ENCODE results near the gene GMDS. TPM values are rescaled to one million over a fixed set of nuclear protein-coding genes. Genes with fewer than 3 reads are reported as not detected.
A peak's percentile ranks its signal among the peaks of the same experiment; 100 is the strongest.

GMDS gene
- total RNA-seq, 1 experiment from 2014 or later = 27.6 TPM

GRCh38 chr6:1613346-1613687 is 632.1 kb downstream of the GMDS start:
- Histone ChIP-seq H3K23ac (ENCODE audit: insufficient read length, low read depth, low read length) (no peak overlapping the region), H4K5ac (ENCODE audit: insufficient read length, low read depth, low read length) (no peak overlapping the region), H3K79me2 (ENCODE audit: insufficient read depth, low read length) (no peaks in the 10 kb centered on the region), H3K18ac (ENCODE audit: insufficient read length, low read depth, low read length) (no peak overlapping the region), H3K9me3 (ENCODE audit: control insufficient read depth, low read depth, low read length) (no peaks in the 10 kb centered on the region), H2BK5ac (ENCODE audit: insufficient read length, low read length) (no peak overlapping the region), H2BK12ac (ENCODE audit: insufficient read length, low read depth, low read length) (no peak overlapping the region), H3K27ac (ENCODE audit: insufficient read length, low read depth, low read length) (no peak overlapping the region), H3K56ac (ENCODE audit: insufficient read length, low read depth, low read length) (no peak overlapping the region), H2BK120ac (ENCODE audit: low read depth, low read length, poor library complexity, severe bottlenecking) (no peak overlapping the region), H3K4ac (ENCODE audit: low read depth, low read length) (no peak overlapping the region), H3K79me1 (ENCODE audit: insufficient read depth, low read depth, low read length, poor library complexity, severe bottlenecking) (no peaks in the 10 kb centered on the region), H4K91ac (ENCODE audit: insufficient read length, low read depth, low read length) (no peak overlapping the region), H2AFZ (ENCODE audit: low read length) (no peak overlapping the region), H3T11ph (ENCODE audit: low read length) (no peak overlapping the region), H3K27me3 (ENCODE audit: insufficient read depth, low read length) (peaks cover 77% of the 10 kb centered on the region), H4K20me1 (ENCODE audit: control insufficient read depth, insufficient read depth, insufficient read length) (no peaks in the 10 kb centered on the region), H2BK15ac (ENCODE audit: low read depth, low read length) (no peak overlapping the region), H2AK5ac (ENCODE audit: insufficient read length, low read length) (no peak overlapping the region), H2BK20ac (ENCODE audit: low read depth, low read length, poor library complexity, severe bottlenecking) (no peak overlapping the region), H4K8ac (replicated peaks; ENCODE audit: insufficient read length, low read depth, low read length) (no peak overlapping the region), H3K9ac (ENCODE audit: extremely low read depth, insufficient read length, low read length) (no peak overlapping the region), H3K4me1 (ENCODE audit: insufficient read depth, low read length) (no peaks in the 10 kb centered on the region), H3K23me2 (ENCODE audit: insufficient read length, low read depth, low read length, poor library complexity, severe bottlenecking) (peaks cover 8% of the 10 kb centered on the region), H3K14ac (ENCODE audit: insufficient read depth, low read length) (no peak overlapping the region), H3K4me2 (ENCODE audit: insufficient read depth, insufficient read length, low read length) (no peak overlapping the region)
- Mint-ChIP-seq H3K36me3 (ENCODE audit: insufficient read depth in 1 of 3, low read depth in 3 of 3) (no peaks in the 10 kb centered on the region), H3K4me3 (peak overlapping the region in 1 of 2 experiments; percentile 58; a peak in 2 of 5 replicates), H3K27ac (no peak overlapping the region; a peak in 1 of 7 replicates), H3K27me3 (ENCODE audit: low read depth) (peaks cover 87% of the 10 kb centered on the region), H3K4me1 (peaks cover 9 to 29% of the 10 kb centered on the region in 2 experiments), H3K9me3 (peaks cover 0 to 4% of the 10 kb centered on the region in 2 experiments; a peak in 3 of 5 replicates)
- WGBS (ENCODE audit: extremely low coverage, insufficient read length, low lambda C conversion rate) = no CpG with 5 or more reads among the region's 3 CpGs
- DNase-seq = no peak
- no peak for TF ChIP-seq CTCF (conservative IDR thresholded peaks at IDR 0.05)
